ENCODE data around the gene AFF3. TPM values are rescaled to one million over a fixed set of nuclear protein-coding genes. Genes with fewer than 3 reads are reported as not detected.

Gene AFF3
- polyA plus RNA-seq, 1 donor (not counting 4 experiments of a cell fraction or from before 2014, with no cell fraction given), result not detected

DNA sequence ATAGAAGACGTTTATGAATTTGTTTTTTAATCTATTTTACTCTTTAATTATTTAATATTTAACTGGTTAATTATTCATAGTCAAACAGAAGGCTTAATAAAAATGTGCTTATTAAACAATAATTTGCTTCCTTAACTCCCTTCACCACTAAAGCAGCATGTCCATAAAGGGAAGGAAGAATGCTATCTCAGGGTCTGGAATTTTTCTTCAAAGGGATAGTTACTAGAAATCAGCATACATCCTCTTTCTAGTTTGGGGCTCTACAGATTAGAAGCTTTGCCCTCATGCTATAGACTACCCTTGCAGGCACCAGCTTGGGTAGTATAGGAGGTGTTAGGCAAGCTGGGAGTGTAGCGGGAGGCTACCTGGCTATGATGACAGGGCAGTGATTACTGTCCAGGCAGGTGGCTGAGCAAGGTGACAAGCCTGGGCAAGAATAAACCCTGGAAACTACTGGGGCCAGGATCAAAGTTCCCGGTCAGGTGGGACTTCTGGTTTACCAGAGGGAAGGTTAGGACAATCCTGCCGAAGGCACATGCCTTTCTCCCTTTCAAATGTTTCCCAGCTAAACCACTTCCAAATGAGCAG, 376.6 kb downstream of the AFF3 start:
- Histone ChIP-seq H3K9me1 (ENCODE audit: control insufficient read depth, extremely low read depth, insufficient read depth, low read length) (no peaks in the 10 kb centered on the region), H3K27ac (ENCODE audit: control insufficient read depth, insufficient read depth, low read length) (no peak overlapping the region), H3K4me1 (ENCODE audit: control insufficient read depth, extremely low read depth, insufficient read depth, low read length) (no peaks in the 10 kb centered on the region), H4K20me1 (ENCODE audit: control insufficient read depth, extremely low read depth, insufficient read depth, low read length) (no peaks in the 10 kb centered on the region), H2AFZ (ENCODE audit: control insufficient read depth, low read length) (no peak overlapping the region), H3K9ac (ENCODE audit: control insufficient read depth, extremely low read depth, insufficient read depth, low read length) (no peak overlapping the region), H3K79me2 (ENCODE audit: control insufficient read depth, insufficient read depth, low read length) (no peaks in the 10 kb centered on the region), H3K4me2 (ENCODE audit: control insufficient read depth, extremely low read depth, insufficient read depth, low read depth, low read length) (no peak overlapping the region), H3K9me3 (ENCODE audit: control insufficient read depth, low read depth, low read length) (no peaks in the 10 kb centered on the region), H3K36me3 (ENCODE audit: control insufficient read depth in 2 of 2, extremely low read depth in 1 of 2, insufficient read depth in 2 of 2, low read length in 2 of 2) (no peaks in the 10 kb centered on the region), H3K27me3 (ENCODE audit: control insufficient read depth, extremely low read depth, insufficient read depth, low read length) (no peaks in the 10 kb centered on the region), H3K4me3 (ENCODE audit: control insufficient read depth in 2 of 3, extremely low read depth in 1 of 3, insufficient read depth in 2 of 3, low read depth in 1 of 3, low read length in 3 of 3) (no peak overlapping the region)
- dilution Hi-C loops (cut with MboI; ENCODE audit: extremely low pct_ligation_motif_present, low sequenced_read_pairs), result no loop called here
- no peak for TF ChIP-seq EZH2 (IDR thresholded peaks at IDR 0.05; ENCODE audit: low read length)
- TF ChIP-seq, protein P1, sequence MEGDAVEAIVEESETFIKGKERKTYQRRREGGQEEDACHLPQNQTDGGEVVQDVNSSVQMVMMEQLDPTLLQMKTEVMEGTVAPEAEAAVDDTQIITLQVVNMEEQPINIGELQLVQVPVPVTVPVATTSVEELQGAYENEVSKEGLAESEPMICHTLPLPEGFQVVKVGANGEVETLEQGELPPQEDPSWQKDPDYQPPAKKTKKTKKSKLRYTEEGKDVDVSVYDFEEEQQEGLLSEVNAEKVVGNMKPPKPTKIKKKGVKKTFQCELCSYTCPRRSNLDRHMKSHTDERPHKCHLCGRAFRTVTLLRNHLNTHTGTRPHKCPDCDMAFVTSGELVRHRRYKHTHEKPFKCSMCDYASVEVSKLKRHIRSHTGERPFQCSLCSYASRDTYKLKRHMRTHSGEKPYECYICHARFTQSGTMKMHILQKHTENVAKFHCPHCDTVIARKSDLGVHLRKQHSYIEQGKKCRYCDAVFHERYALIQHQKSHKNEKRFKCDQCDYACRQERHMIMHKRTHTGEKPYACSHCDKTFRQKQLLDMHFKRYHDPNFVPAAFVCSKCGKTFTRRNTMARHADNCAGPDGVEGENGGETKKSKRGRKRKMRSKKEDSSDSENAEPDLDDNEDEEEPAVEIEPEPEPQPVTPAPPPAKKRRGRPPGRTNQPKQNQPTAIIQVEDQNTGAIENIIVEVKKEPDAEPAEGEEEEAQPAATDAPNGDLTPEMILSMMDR (optimal IDR thresholded peaks at IDR 0.05 in 1 of 3, IDR thresholded peaks at IDR 0.05 in 1 of 3, conservative IDR thresholded peaks at IDR 0.05 in 1 of 3; ENCODE audit: extremely low read depth in 1 of 3, insufficient read depth in 2 of 3, low read length in 3 of 3), result no peak
- DNase-seq (ENCODE audit: low read depth, low spot score) (no peak), FAIRE-seq (no peak)

GRCh38 chr2:99763764-99764163, 378.6 kb downstream of the AFF3 start:
- no peak for FAIRE-seq
- no peaks in the 10 kb centered on the region for H4K20me1 ChIP-seq (ENCODE audit: control insufficient read depth, extremely low read depth, insufficient read depth, low read length)
- dilution Hi-C loops (cut with MboI; ENCODE audit: extremely low pct_ligation_motif_present, low sequenced_read_pairs), result no loop called here

More at GRCh38 chr2:99763764-99764163, 378.6 kb downstream of the AFF3 start:
- no peaks in the 10 kb centered on the region for H3K9me3 ChIP-seq (ENCODE audit: control insufficient read depth, low read depth, low read length)
- no peaks in the 10 kb centered on the region for H3K4me1 ChIP-seq (ENCODE audit: control insufficient read depth, extremely low read depth, insufficient read depth, low read length)
- no peaks in the 10 kb centered on the region for H3K9me1 ChIP-seq (ENCODE audit: control insufficient read depth, extremely low read depth, insufficient read depth, low read length)
- DNase-seq (ENCODE audit: low read depth, low spot score), result no peak
- H2AFZ ChIP-seq (ENCODE audit: control insufficient read depth, low read length), result no peak overlapping the region
- no peak overlapping the region for H3K4me3 ChIP-seq (ENCODE audit: control insufficient read depth in 2 of 3, extremely low read depth in 1 of 3, insufficient read depth in 2 of 3, low read depth in 1 of 3, low read length in 3 of 3)
- TF ChIP-seq, protein P1 (optimal IDR thresholded peaks at IDR 0.05 in 1 of 3, IDR thresholded peaks at IDR 0.05 in 1 of 3, conservative IDR thresholded peaks at IDR 0.05 in 1 of 3; ENCODE audit: extremely low read depth in 1 of 3, insufficient read depth in 2 of 3, low read length in 3 of 3), result no peak
- TF ChIP-seq EZH2 (IDR thresholded peaks at IDR 0.05; ENCODE audit: low read length), result no peak
- H3K27ac ChIP-seq (ENCODE audit: control insufficient read depth, insufficient read depth, low read length), result no peak overlapping the region
- no peaks in the 10 kb centered on the region for H3K79me2 ChIP-seq (ENCODE audit: control insufficient read depth, insufficient read depth, low read length)
- H3K36me3 ChIP-seq (ENCODE audit: control insufficient read depth in 2 of 2, extremely low read depth in 1 of 2, insufficient read depth in 2 of 2, low read length in 2 of 2), result no peaks in the 10 kb centered on the region
- no peak overlapping the region for H3K9ac ChIP-seq (ENCODE audit: control insufficient read depth, extremely low read depth, insufficient read depth, low read length)
- H3K27me3 ChIP-seq (ENCODE audit: control insufficient read depth, extremely low read depth, insufficient read depth, low read length), result no peaks in the 10 kb centered on the region
- no peak overlapping the region for H3K4me2 ChIP-seq (ENCODE audit: control insufficient read depth, extremely low read depth, insufficient read depth, low read depth, low read length)

Measured in keratinocyte (primary cell).